GM23338 (cell line): ENCODE results near the gene HAT1. TPM values are rescaled to one million over a fixed set of nuclear protein-coding genes. Genes with fewer than 3 reads are reported as not detected.

Experiments
- ATAC-seq: fragments of 200-7000 bp; cut with Tn5 transposase; 3 replicates; pipeline ENCODE4 v1.9.1; 2020
- DNase-seq: peaks from one replicate; pipeline ENCODE4 v3.0.0-alpha.2; 2015; ENCODE audit warnings: low spot score
- H2AFZ ChIP-seq: fragments of 200-600 bp; sonication (generic); 2 replicates; pipeline ENCODE4 v1.8.0; 2016; ENCODE audit warnings: antibody characterized with exemption, mild to moderate bottlenecking, moderate library complexity
- H3F3A ChIP-seq: fragments of 200-600 bp; sonication (generic); replicated peaks from 2 replicates; pipeline ENCODE4 v1.8.0; 2017; ENCODE audit warnings: antibody characterized with exemption, mixed run types, low read depth
- H3K27ac ChIP-seq: fragments of 200-600 bp; sonication (generic); 2 replicates; pipeline ENCODE4 v1.6.1; 2016; ENCODE audit warnings: low read depth
- H3K27me3 ChIP-seq: fragments of 200-600 bp; sonication (generic); 2 replicates; pipeline ENCODE4 v1.8.0; 2016; ENCODE audit warnings: mild to moderate bottlenecking, mixed run types, moderate library complexity; ENCODE audit not compliant: insufficient read depth
- H3K36me3 ChIP-seq: fragments of 200-600 bp; sonication (generic); 2 replicates; pipeline ENCODE4 v1.8.0; 2016; ENCODE audit warnings: mild to moderate bottlenecking; ENCODE audit not compliant: insufficient read depth
- H3K4me1 ChIP-seq: fragments of 200-600 bp; sonication (generic); 2 replicates; pipeline ENCODE4 v1.8.0; 2016; ENCODE audit warnings: mild to moderate bottlenecking, moderate library complexity; ENCODE audit not compliant: insufficient read depth
- H3K4me2 ChIP-seq: fragments of 200-600 bp; sonication (generic); 2 replicates; pipeline ENCODE4 v1.7.1; 2017; ENCODE audit warnings: mixed run types
- H3K4me3 ChIP-seq: fragments of 200-600 bp; sonication (generic); 2 replicates; pipeline ENCODE4 v1.6.1; 2016; ENCODE audit warnings: mixed run types
- H3K79me2 ChIP-seq: fragments of 200-600 bp; sonication (generic); replicated peaks from 2 replicates; pipeline ENCODE4 v1.8.0; 2017; ENCODE audit warnings: mild to moderate bottlenecking; ENCODE audit not compliant: insufficient read depth
- H3K9me2 ChIP-seq: fragments of 200-600 bp; sonication (generic); 2 replicates; pipeline ENCODE4 v1.8.0; 2017; ENCODE audit not compliant: insufficient read depth
- H4K20me1 ChIP-seq: fragments of 200-600 bp; sonication (generic); replicated peaks from 2 replicates; pipeline ENCODE4 v1.8.0; 2017; ENCODE audit warnings: mild to moderate bottlenecking; ENCODE audit not compliant: insufficient read depth
- H3K27ac Mint-ChIP-seq: 2 replicates; pipeline ENCODE4 v1.8.0; 2020; ENCODE audit warnings: inconsistent platforms, mild to moderate bottlenecking, moderate library complexity, mixed read lengths
- H3K27me3 Mint-ChIP-seq: 3 replicates; pipeline ENCODE4 v1.8.0; 2022; ENCODE audit warnings: low read depth, mild to moderate bottlenecking, moderate library complexity, mixed read lengths, inconsistent platforms; ENCODE audit not compliant: insufficient read depth, poor library complexity
- H3K36me3 Mint-ChIP-seq: 3 replicates; pipeline ENCODE4 v1.8.0; 2021; ENCODE audit warnings: low read depth, mild to moderate bottlenecking, inconsistent platforms, moderate library complexity, mixed read lengths
- H3K4me1 Mint-ChIP-seq: 3 replicates; pipeline ENCODE4 v1.8.0; 2020; ENCODE audit warnings: mild to moderate bottlenecking, inconsistent platforms, mixed read lengths
- H3K4me3 Mint-ChIP-seq: 3 replicates; pipeline ENCODE4 v1.8.0; 2021; ENCODE audit warnings: moderate library complexity, mild to moderate bottlenecking, inconsistent platforms, mixed read lengths
- H3K9me3 Mint-ChIP-seq: 3 replicates; pipeline ENCODE4 v1.8.0; 2020; ENCODE audit warnings: moderate library complexity, mild to moderate bottlenecking, inconsistent platforms, mixed read lengths
- CREB1 ChIP-seq: fragments of 250-450 bp; sonication (Bioruptor Pico); IDR thresholded peaks from 2 replicates; pipeline ENCODE4 v1.5.0; 2020; ENCODE audit warnings: low read depth, mild to moderate bottlenecking, moderate library complexity
- CTCF ChIP-seq, 2 experiments: fragments of 200-600 bp in 1 of 2; sonication (generic) in 1 of 2; conservative IDR thresholded peaks; 2 replicates each; pipeline versions ENCODE4 v1.5.1 to v1.6.1; 2016 to 2017; ENCODE audit warnings: antibody characterized with exemption in 2 of 2, low read depth in 2 of 2, mild to moderate bottlenecking in 2 of 2, moderate library complexity in 1 of 2
- ETS1 ChIP-seq: IDR thresholded peaks from 2 replicates; pipeline ENCODE4 v1.6.1; 2016; ENCODE audit warnings: antibody characterized with exemption
- EZH2 ChIP-seq: fragments of 200-600 bp; sonication (generic); IDR thresholded peaks from one replicate; pipeline ENCODE4 v1.8.0; 2017; ENCODE audit warnings: antibody characterized with exemption, mild to moderate bottlenecking, low read depth; ENCODE audit not compliant: unreplicated experiment
- EZH2phosphoT487 ChIP-seq: fragments of 200-600 bp; sonication (generic); IDR thresholded peaks from one replicate; pipeline ENCODE4 v1.8.1; 2018; ENCODE audit warnings: antibody characterized with exemption; ENCODE audit not compliant: unreplicated experiment
- JUNB ChIP-seq: IDR thresholded peaks from one replicate; pipeline ENCODE4 v1.6.1; 2016; ENCODE audit warnings: antibody characterized with exemption; ENCODE audit not compliant: unreplicated experiment
- NANOG ChIP-seq: IDR thresholded peaks from 2 replicates; pipeline ENCODE4 v1.6.1; 2016; ENCODE audit warnings: antibody characterized with exemption, borderline replicate concordance
- POLR2AphosphoS5 ChIP-seq: IDR thresholded peaks from 2 replicates; pipeline ENCODE4 v1.6.1; 2016; ENCODE audit warnings: antibody characterized with exemption, low read depth
- STAT1 ChIP-seq: IDR thresholded peaks from one replicate; pipeline ENCODE4 v1.6.1; 2016; ENCODE audit warnings: antibody characterized with exemption; ENCODE audit not compliant: unreplicated experiment
- ZNF114 ChIP-seq: fragments of 250-450 bp; sonication (Bioruptor Pico); IDR thresholded peaks from 2 replicates; pipeline ENCODE4 v1.5.0; 2020; ENCODE audit warnings: mild to moderate bottlenecking, moderate library complexity
- ZNF331 ChIP-seq: fragments of 250-450 bp; sonication (Bioruptor Pico); IDR thresholded peaks from 2 replicates; pipeline ENCODE4 v1.5.0; 2020; ENCODE audit warnings: low read depth, mild to moderate bottlenecking, moderate library complexity
- ZNF462 ChIP-seq: fragments of 250-450 bp; sonication (Bioruptor Pico); IDR thresholded peaks from 2 replicates; pipeline ENCODE4 v1.5.0; 2020; ENCODE audit warnings: mild to moderate bottlenecking, moderate library complexity
- polyA plus RNA-seq: library from polyadenylated mRNA; unstranded; fragments of >200 nt; fragmentation: Nextera tagmentation; extraction: Ambion mirVana; gene quantifications from 2 replicates; pipeline ENCODE4 v1.2.1, GENCODE V29; 2016
- total RNA-seq: library from RNA; depleted of rRNA; stranded (reverse); fragments of >200 nt; shearing (Covaris generic); gene quantifications from 2 replicates; pipeline ENCODE4 v1.2.3, GENCODE V29; 2014
- TF ChIP-seq, protein P1 (sequence below): IDR thresholded peaks from one replicate; pipeline ENCODE4 v1.6.1; 2018; ENCODE audit warnings: antibody characterized with exemption; ENCODE audit not compliant: unreplicated experiment

Gene HAT1
- total and polyA plus RNA-seq, 2 experiments from 2014 or later: 67.2 to 67.5 TPM

DNA sequence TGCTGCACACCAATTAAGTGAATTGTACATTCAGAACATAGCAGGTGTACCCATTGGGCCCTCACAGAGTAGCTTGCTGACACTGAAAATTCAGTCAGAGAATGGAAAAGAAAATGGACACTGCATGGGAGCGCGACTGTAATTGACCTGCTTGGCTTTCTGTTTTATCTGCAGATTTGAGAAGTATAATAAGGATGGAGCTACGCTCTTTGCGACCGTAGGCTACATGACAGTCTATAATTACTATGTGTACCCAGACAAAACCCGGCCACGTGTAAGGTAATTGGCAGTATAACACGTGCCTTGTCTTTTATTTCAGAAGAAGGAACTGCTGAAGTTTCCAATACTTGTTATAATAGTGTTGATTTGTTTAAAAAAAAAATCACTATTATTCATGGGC lies 44.0 kb downstream of the HAT1 start:
- Mint-ChIP-seq H3K27ac (no peak overlapping the region), H3K4me3 (no peak overlapping the region), H3K9me3 (no peaks in the 10 kb centered on the region), H3K27me3 (no peaks in the 10 kb centered on the region), H3K4me1 (no peaks in the 10 kb centered on the region), H3K36me3 (peaks cover 19% of the 10 kb centered on the region; the same call in 2 of the 3 replicates)
- no peaks in the 10 kb centered on the region for H3K4me1 ChIP-seq
- H3K36me3 ChIP-seq: 0 out of 2 replicates have a peak, but pooled peaks cover 12% of the 10 kb centered on the region
- no peaks in the 10 kb centered on the region for H3K79me2 ChIP-seq
- H3K4me3 ChIP-seq: no peak overlapping the region
- no peaks in the 10 kb centered on the region for H3K9me2 ChIP-seq
- 0 out of 2 replicates have a peak, but pooled peaks cover 9% of the 10 kb centered on the region for H4K20me1 ChIP-seq
- TF ChIP-seq EZH2 (no peak), CTCF (conservative IDR thresholded peaks at IDR 0.05; ENCODE audit: low read depth in 2 of 2) (no peak), ETS1 (no peak), STAT1 (no peak), JUNB (no peak), POLR2AphosphoS5 (no peak), CREB1 (no peak), NANOG (no peak), ZNF331 (no peak), ZNF462 (CRISPR knock-in tag) (no peak), ZNF114 (no peak), EZH2phosphoT487 (no peak)
- TF ChIP-seq, protein P1, sequence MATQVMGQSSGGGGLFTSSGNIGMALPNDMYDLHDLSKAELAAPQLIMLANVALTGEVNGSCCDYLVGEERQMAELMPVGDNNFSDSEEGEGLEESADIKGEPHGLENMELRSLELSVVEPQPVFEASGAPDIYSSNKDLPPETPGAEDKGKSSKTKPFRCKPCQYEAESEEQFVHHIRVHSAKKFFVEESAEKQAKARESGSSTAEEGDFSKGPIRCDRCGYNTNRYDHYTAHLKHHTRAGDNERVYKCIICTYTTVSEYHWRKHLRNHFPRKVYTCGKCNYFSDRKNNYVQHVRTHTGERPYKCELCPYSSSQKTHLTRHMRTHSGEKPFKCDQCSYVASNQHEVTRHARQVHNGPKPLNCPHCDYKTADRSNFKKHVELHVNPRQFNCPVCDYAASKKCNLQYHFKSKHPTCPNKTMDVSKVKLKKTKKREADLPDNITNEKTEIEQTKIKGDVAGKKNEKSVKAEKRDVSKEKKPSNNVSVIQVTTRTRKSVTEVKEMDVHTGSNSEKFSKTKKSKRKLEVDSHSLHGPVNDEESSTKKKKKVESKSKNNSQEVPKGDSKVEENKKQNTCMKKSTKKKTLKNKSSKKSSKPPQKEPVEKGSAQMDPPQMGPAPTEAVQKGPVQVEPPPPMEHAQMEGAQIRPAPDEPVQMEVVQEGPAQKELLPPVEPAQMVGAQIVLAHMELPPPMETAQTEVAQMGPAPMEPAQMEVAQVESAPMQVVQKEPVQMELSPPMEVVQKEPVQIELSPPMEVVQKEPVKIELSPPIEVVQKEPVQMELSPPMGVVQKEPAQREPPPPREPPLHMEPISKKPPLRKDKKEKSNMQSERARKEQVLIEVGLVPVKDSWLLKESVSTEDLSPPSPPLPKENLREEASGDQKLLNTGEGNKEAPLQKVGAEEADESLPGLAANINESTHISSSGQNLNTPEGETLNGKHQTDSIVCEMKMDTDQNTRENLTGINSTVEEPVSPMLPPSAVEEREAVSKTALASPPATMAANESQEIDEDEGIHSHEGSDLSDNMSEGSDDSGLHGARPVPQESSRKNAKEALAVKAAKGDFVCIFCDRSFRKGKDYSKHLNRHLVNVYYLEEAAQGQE: no peak
- H2AFZ ChIP-seq: no peak overlapping the region
- ATAC-seq: no peak
- H3F3A ChIP-seq: no peaks in the 10 kb centered on the region
- no peak for DNase-seq
- H3K27me3 ChIP-seq: no peaks in the 10 kb centered on the region
- no peak overlapping the region for H3K27ac ChIP-seq
- no peak overlapping the region for H3K4me2 ChIP-seq
